ENCODE data around the gene TOGARAM1.

DNA sequence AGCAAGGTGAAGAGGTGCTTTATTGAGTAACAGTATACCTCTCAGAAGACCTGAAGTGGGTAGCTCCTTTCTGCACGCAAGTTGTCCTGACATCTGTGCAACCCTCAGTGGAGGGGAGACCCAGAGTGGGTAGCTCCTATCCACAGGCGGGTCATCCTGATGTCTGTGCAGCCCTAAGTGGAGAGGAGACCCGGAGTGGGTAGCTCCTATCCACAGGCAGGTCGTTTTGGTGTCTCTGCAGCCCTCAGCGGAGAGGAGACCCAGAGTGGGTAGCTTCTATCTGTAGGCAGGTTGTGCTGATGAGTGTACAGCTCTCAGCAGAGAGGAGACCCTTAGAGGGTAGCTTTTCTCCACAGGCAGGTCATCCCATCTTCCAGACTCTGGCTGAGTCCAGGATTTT is 76.9 kb downstream of the TOGARAM1 start:
- TF ChIP-seq, protein P1, sequence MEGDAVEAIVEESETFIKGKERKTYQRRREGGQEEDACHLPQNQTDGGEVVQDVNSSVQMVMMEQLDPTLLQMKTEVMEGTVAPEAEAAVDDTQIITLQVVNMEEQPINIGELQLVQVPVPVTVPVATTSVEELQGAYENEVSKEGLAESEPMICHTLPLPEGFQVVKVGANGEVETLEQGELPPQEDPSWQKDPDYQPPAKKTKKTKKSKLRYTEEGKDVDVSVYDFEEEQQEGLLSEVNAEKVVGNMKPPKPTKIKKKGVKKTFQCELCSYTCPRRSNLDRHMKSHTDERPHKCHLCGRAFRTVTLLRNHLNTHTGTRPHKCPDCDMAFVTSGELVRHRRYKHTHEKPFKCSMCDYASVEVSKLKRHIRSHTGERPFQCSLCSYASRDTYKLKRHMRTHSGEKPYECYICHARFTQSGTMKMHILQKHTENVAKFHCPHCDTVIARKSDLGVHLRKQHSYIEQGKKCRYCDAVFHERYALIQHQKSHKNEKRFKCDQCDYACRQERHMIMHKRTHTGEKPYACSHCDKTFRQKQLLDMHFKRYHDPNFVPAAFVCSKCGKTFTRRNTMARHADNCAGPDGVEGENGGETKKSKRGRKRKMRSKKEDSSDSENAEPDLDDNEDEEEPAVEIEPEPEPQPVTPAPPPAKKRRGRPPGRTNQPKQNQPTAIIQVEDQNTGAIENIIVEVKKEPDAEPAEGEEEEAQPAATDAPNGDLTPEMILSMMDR (conservative IDR thresholded peaks at IDR 0.05), result no peak
- TF ChIP-seq EZH2 (IDR thresholded peaks at IDR 0.05; ENCODE audit: low read depth), result no peak

Data from PC-9 (cell line).